Activated CD4-positive, alpha-beta T cell treated with anti-CD3 and anti-CD28 coated beads for 1 hour (primary cell): Measurements from ENCODE around the gene AK9.

ENCODE experiments used
- DNase-seq: peaks from one replicate; pipeline ENCODE4 v3.0.0-alpha.2; 2020

Gene AK9

DNA sequence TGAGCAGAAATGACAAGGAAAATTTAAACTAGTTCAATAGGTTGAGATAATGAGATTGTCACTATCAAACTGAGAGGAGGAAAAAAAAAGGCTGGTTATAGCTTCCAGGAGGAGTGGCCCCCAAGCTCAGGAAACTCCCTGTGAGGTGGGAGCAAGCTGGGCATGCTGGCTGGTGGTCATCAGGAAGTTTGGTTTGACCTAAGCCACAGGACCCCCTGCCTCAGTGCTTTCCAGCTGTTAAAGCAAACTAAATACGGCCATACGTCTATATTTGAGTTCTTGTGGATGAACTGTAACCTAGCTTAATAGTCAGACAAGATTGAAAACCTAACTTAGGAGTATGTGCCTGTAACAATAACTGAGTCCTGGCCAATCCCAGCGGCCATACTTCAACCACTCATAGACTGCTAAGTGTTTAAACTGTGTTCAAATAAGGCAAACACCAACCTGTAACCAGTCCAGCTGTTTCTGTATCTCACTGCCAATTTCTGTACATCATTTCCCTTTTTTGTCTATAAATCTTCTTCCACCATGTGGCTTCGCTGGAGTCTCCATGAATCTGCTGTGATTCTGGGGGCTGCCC, 183.4 kb downstream of the AK9 start:
- no peak for DNase-seq

- no peak for DNase-seq
These were observed 184.2 kb downstream of the AK9 start for GRCh38 chr6:109506841-109507240.

DNA sequence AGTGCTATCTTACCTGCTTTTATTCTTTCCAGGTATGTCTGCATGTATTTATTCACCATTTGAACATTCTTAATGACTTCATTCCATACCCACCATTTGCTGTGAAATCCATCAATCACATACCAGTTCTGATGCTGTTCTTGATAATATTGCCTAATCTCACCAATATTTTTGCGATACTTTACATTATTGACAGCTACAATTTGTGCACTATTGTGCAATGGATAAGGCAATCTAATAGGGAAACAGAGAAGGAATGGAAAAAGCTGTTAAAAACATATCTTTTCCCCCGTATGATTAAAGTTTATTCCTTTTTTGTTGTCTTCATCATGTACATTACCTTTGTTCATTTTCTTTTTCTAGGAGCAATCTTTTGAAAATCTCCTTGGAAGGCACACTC, 184.7 kb downstream of the AK9 start:
- DNase-seq, result no peak

- DNase-seq, result no peak
These were observed 187.4 kb downstream of the AK9 start for GRCh38 chr6:109503327-109504224.

GRCh38 chr6:109498936-109499335, 192.1 kb downstream of the AK9 start:
- no peak for DNase-seq

DNA sequence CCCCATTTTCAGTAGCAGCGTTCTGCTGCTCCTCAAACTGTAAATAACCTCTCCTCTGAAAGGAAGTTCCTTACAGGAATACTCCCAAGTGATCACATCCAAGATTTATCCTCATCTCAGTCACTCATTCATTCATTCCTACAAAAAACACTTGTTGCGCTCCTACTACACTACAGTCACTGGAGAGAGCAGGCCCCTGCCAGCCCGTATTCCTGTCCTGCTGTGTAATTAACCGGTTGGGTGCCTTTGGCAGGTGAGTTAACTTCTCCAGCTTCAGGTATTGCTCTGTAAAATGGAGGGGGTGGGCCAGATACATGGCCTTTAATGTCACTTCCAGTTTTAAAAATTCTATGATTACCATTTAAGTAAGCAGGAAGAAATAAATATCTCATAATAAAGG, 192.9 kb downstream of the AK9 start:
- no peak for DNase-seq

- DNase-seq, result no peak
These were observed 194.8 kb downstream of the AK9 start for GRCh38 chr6:109496036-109496772.

DNA sequence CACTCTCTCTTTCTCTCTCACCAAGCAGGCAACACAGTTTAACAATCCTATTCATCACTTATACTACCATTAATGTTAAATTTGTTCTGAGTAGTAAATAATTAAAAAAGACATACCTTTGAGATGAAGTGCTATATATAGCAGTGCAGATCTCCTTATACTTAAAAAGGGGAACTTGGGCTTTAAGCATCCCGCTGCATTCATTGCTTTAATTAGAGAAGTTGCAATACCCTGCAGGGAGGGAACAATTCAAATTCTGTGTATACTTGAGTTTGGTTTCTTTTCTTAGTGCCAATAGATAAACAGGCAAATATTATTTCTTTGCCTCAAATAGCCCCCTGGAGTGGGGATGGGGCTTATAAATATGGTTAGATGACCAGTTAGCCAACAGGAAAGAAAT, 197.1 kb downstream of the AK9 start:
- no peak for DNase-seq

- DNase-seq, result no peak
These were observed 199.6 kb downstream of the AK9 start for GRCh38 chr6:109491207-109491938.

- DNase-seq, result no peak
These were observed 200.3 kb downstream of the AK9 start for GRCh38 chr6:109490713-109491112.

DNA sequence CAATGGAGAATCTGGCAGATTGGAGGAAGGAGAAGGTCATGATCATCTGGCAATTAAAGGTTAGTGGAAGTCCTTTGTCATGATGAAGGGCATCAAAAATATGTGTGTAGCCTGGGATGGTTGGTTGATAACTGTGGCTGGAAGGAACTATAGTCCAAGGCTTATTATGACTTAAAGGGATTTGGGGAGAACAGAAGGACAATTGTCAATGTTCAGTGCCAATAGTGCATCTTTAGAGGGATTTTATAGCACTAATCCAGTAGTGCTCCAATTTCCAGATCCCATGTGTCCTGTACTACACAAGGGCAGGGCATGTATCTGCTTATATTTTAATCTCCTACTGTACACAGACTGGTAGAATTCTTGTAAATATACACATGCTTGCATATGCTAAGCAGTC, 203.0 kb downstream of the AK9 start:
- no peak for DNase-seq

GRCh38 chr6:109486068-109486467, 204.9 kb downstream of the AK9 start:
- DNase-seq, result no peak

- no peak for DNase-seq
These were observed 205.6 kb downstream of the AK9 start for GRCh38 chr6:109485266-109485935.

DNA sequence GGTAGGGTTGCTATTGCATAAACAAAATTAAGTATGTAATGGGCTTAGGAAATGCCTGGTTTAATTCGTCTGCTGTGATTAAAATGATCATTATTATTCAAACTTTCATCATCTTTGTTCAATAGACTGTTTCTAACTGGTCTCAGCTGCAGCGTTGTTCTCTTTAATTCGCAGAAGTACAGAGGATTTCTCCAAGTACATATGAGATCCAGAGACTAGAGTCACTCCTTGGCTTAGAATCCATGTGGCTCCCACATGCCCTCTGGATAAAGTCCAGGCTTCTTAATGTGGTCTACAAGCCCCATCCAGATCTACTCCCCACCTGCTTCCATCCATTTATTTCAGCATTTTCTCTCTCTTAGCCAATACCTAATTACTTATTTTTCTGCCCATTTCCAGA, 206.9 kb downstream of the AK9 start:
- no peak for DNase-seq

GRCh38 chr6:109483735-109484057, 207.3 kb downstream of the AK9 start:
- no peak for DNase-seq

GRCh38 chr6:109482905-109483734, 207.9 kb downstream of the AK9 start, which contains the start of gene ZBTB24:
ZBTB24 (minus strand) TSS chr6:109483219; CDS start chr6:109482026, 1,193 bp downstream.
- DNase-seq, result peak; percentile 85

GRCh38 chr6:109480993-109481480, 210.0 kb downstream of the AK9 start:
- no peak for DNase-seq

GRCh38 chr6:109478841-109479624, 212.0 kb downstream of the AK9 start:
- no peak for DNase-seq

GRCh38 chr6:109478222-109478805, 212.7 kb downstream of the AK9 start:
- no peak for DNase-seq

DNA sequence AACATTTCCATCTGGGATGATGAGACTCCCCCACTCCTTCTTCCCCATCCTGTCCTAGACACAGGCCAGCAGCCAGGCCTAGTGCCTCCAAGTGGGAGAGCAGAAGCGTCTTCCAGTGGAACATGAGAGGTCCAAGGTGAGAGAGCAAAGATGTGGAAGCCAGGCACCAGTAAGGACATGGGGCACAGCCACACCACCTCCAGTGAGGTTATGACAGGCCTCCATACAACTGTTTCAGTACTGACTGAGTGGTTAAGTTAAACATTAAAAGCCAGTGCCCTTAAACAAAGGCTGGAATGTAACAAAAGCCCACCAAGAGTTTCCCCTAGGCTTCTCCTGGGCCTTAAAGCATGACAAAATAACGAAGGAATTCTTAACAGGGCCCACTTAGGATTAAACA, 213.3 kb downstream of the AK9 start:
- DNase-seq, result no peak
